Measurements from ENCODE around the gene RPUSD4.

- no peak for TF ChIP-seq POLR2A (IDR thresholded peaks at IDR 0.05)
- TF ChIP-seq, protein P1, sequence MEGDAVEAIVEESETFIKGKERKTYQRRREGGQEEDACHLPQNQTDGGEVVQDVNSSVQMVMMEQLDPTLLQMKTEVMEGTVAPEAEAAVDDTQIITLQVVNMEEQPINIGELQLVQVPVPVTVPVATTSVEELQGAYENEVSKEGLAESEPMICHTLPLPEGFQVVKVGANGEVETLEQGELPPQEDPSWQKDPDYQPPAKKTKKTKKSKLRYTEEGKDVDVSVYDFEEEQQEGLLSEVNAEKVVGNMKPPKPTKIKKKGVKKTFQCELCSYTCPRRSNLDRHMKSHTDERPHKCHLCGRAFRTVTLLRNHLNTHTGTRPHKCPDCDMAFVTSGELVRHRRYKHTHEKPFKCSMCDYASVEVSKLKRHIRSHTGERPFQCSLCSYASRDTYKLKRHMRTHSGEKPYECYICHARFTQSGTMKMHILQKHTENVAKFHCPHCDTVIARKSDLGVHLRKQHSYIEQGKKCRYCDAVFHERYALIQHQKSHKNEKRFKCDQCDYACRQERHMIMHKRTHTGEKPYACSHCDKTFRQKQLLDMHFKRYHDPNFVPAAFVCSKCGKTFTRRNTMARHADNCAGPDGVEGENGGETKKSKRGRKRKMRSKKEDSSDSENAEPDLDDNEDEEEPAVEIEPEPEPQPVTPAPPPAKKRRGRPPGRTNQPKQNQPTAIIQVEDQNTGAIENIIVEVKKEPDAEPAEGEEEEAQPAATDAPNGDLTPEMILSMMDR (IDR thresholded peaks at IDR 0.05) = no peak
Measured at GRCh38 chr11:126164781-126165180, 46.7 kb downstream of the RPUSD4 start.
